IMR-90 (cell line): ENCODE data around the gene PGF. TPM values are rescaled to one million over a fixed set of nuclear protein-coding genes. Genes with fewer than 3 reads are reported as not detected.

Experiments
- ATAC-seq: fragments of 200-7000 bp; cut with Tn5 transposase; 2 replicates; pipeline ENCODE4 v1.9.1; 2020; ENCODE audit warnings: low read depth, mild to moderate bottlenecking, moderate library complexity
- Bru-seq: library from RNA; stranded (reverse); fragments of 400-500 nt; gene quantifications from one replicate; lab custom pipeline; 2021; lab: Mats Ljungman, UMichigan
- BruChase-seq, 2 experiments: library from RNA; stranded (reverse); fragments of 400-500 nt; gene quantifications; one replicate each; lab custom pipeline; 2021; lab: Mats Ljungman, UMichigan
- BruUV-seq: library from RNA; stranded (reverse); fragments of 400-500 nt; replicated peaks from 2 replicates; lab custom pipeline; 2021; lab: Mats Ljungman, UMichigan
- CTCF ChIA-PET: fragments of 300-600 bp; formaldehyde crosslinking; extraction: SDS; loops from one replicate; lab custom pipeline; 2021; ENCODE audit warnings: antibody characterized with exemption; lab: Yijun Ruan, JAX
- POLR2A ChIA-PET: fragments of 300-600 bp; sonication (Branson Sonifier 250); formaldehyde crosslinking; loops from one replicate; lab custom pipeline; 2022; ENCODE audit warnings: antibody characterized with exemption; ENCODE audit not compliant: unreplicated experiment; lab: Charles Lee
- DNase-seq: peaks from one replicate; pipeline ENCODE4 v3.0.0; 2013
- H2AFZ ChIP-seq: replicated peaks from 2 replicates; pipeline ENCODE3; 2013; ENCODE audit warnings: low read length, mild to moderate bottlenecking; ENCODE audit not compliant: poor library complexity
- H2AK5ac ChIP-seq: 2 replicates; pipeline ENCODE4 v1.6.1; 2013; ENCODE audit warnings: low read depth, low read length, inconsistent platforms
- H2AK9ac ChIP-seq: replicated peaks from 2 replicates; pipeline ENCODE3; 2013; ENCODE audit warnings: mild to moderate bottlenecking, low read depth, low read length, moderate library complexity; ENCODE audit not compliant: poor library complexity
- H2BK120ac ChIP-seq: 2 replicates; pipeline ENCODE4 v1.6.1; 2013; ENCODE audit warnings: low read depth, low read length, inconsistent platforms
- H2BK15ac ChIP-seq: 3 replicates; pipeline ENCODE4 v1.6.1; 2013; ENCODE audit warnings: low read depth, low read length, inconsistent platforms
- H2BK20ac ChIP-seq: 2 replicates; pipeline ENCODE4 v1.6.1; 2013; ENCODE audit warnings: low read depth, mild to moderate bottlenecking, inconsistent platforms, low read length, moderate library complexity
- H2BK5ac ChIP-seq: 2 replicates; pipeline ENCODE4 v1.6.1; 2013; ENCODE audit warnings: mild to moderate bottlenecking, low read depth, low read length, inconsistent platforms; ENCODE audit not compliant: poor library complexity, severe bottlenecking
- H3K14ac ChIP-seq: replicated peaks from 2 replicates; pipeline ENCODE4 v1.6.1; 2013; ENCODE audit warnings: low read depth, low read length, inconsistent platforms
- H3K18ac ChIP-seq: 2 replicates; pipeline ENCODE4 v1.6.1; 2013; ENCODE audit warnings: low read depth, low read length, control low read depth
- H3K23ac ChIP-seq: 2 replicates; pipeline ENCODE4 v1.6.1; 2013; ENCODE audit warnings: low read depth, low read length, inconsistent platforms
- H3K27ac ChIP-seq: 2 replicates; pipeline ENCODE4 v1.5.1; 2013; ENCODE audit warnings: mild to moderate bottlenecking, control low read depth, low read length; ENCODE audit not compliant: insufficient read depth
- H3K27me3 ChIP-seq: 2 replicates; pipeline ENCODE4 v1.6.1; 2013; ENCODE audit warnings: low read length; ENCODE audit not compliant: control insufficient read depth, insufficient read depth
- H3K36me3 ChIP-seq: 2 replicates; pipeline ENCODE4 v1.6.1; 2013; ENCODE audit warnings: low read length, mixed read lengths; ENCODE audit not compliant: control insufficient read depth, insufficient read depth
- H3K4ac ChIP-seq: 2 replicates; pipeline ENCODE4 v1.6.1; 2013; ENCODE audit warnings: low read depth, low read length, inconsistent platforms
- H3K4me1 ChIP-seq: 2 replicates; pipeline ENCODE4 v1.6.1; 2013; ENCODE audit warnings: low read length, mixed read lengths; ENCODE audit not compliant: control insufficient read depth, insufficient read depth
- H3K4me2 ChIP-seq: 2 replicates; pipeline ENCODE4 v1.6.1; 2013; ENCODE audit warnings: low read depth, mild to moderate bottlenecking, control low read depth, low read length, moderate library complexity
- H3K4me3 ChIP-seq: 2 replicates; pipeline ENCODE4 v1.5.1; 2013; ENCODE audit warnings: low read depth, mild to moderate bottlenecking, control low read depth, low read length, moderate library complexity; ENCODE audit not compliant: insufficient read depth
- H3K56ac ChIP-seq: 2 replicates; pipeline ENCODE4 v1.6.1; 2013; ENCODE audit warnings: low read length, inconsistent platforms; ENCODE audit not compliant: insufficient read depth; ENCODE audit errors: extremely low read depth
- H3K79me1 ChIP-seq, 2 experiments: 2 replicates each; pipeline ENCODE4 v1.6.1; 2013; ENCODE audit warnings: low read length in 2 of 2, inconsistent platforms in 1 of 2, low read depth in 1 of 2
- H3K9ac ChIP-seq: 2 replicates; pipeline ENCODE4 v1.6.1; 2013; ENCODE audit warnings: low read depth, low read length, control low read depth
- H3K9me1 ChIP-seq: 2 replicates; pipeline ENCODE4 v1.6.1; 2013; ENCODE audit warnings: low read length, inconsistent platforms; ENCODE audit not compliant: insufficient read depth
- H3K9me3 ChIP-seq: 2 replicates; pipeline ENCODE4 v1.6.1; 2013; ENCODE audit warnings: low read length; ENCODE audit not compliant: control insufficient read depth, insufficient read depth
- H4K20me1 ChIP-seq: 2 replicates; pipeline ENCODE4 v1.6.1; 2013; ENCODE audit warnings: low read length, inconsistent platforms; ENCODE audit not compliant: insufficient read depth
- H4K5ac ChIP-seq: 2 replicates; pipeline ENCODE4 v1.6.1; 2013; ENCODE audit warnings: mild to moderate bottlenecking, low read depth, low read length, control low read depth
- H4K8ac ChIP-seq, 2 experiments: 2 replicates each; pipeline ENCODE4 v1.6.1; 2013; ENCODE audit warnings: low read depth in 2 of 2, low read length in 2 of 2, control low read depth in 1 of 2, inconsistent platforms in 1 of 2
- H4K91ac ChIP-seq: 2 replicates; pipeline ENCODE4 v1.6.1; 2013; ENCODE audit warnings: low read depth, low read length, inconsistent platforms; ENCODE audit not compliant: insufficient read depth
- BHLHE40 ChIP-seq: fragments of 150-350 bp; IDR thresholded peaks from 2 replicates; pipeline ENCODE4 v1.6.1; 2016; ENCODE audit warnings: mild to moderate bottlenecking, low read depth, low read length
- CHD1 ChIP-seq: IDR thresholded peaks from 2 replicates; pipeline ENCODE4 v1.6.1; 2012; ENCODE audit warnings: low read depth, low read length, improper control_type of control experiment
- ELK1 ChIP-seq: fragments of 150-350 bp; IDR thresholded peaks from 2 replicates; pipeline ENCODE4 v1.6.1; 2016; ENCODE audit warnings: low read depth, mild to moderate bottlenecking, low read length, moderate library complexity, borderline replicate concordance
- MXI1 ChIP-seq: IDR thresholded peaks from 2 replicates; pipeline ENCODE4 v1.6.1; 2012; ENCODE audit warnings: low read depth, mild to moderate bottlenecking, low read length, moderate library complexity, borderline replicate concordance
- NFE2L2 ChIP-seq: fragments of 150-350 bp; IDR thresholded peaks from 2 replicates; pipeline ENCODE4 v1.6.1; 2016; ENCODE audit warnings: low read depth, mild to moderate bottlenecking, low read length
- RAD21 ChIP-seq: IDR thresholded peaks from 2 replicates; pipeline ENCODE4 v1.6.1; 2012; ENCODE audit warnings: low read length, improper control_type of control experiment
- RCOR1 ChIP-seq: IDR thresholded peaks from 2 replicates; pipeline ENCODE4 v1.6.1; 2012; ENCODE audit warnings: mild to moderate bottlenecking, low read length, improper control_type of control experiment; ENCODE audit not compliant: insufficient replicate concordance
- RFX5 ChIP-seq: IDR thresholded peaks from 2 replicates; pipeline ENCODE4 v1.8.0; 2012; ENCODE audit warnings: low read depth, mild to moderate bottlenecking, low read length, moderate library complexity
- SMC3 ChIP-seq: fragments of 150-350 bp; IDR thresholded peaks from 2 replicates; pipeline ENCODE4 v1.6.1; 2016; ENCODE audit warnings: low read depth, mild to moderate bottlenecking, antibody characterized with exemption, low read length, moderate library complexity
- USF2 ChIP-seq: fragments of 150-350 bp; IDR thresholded peaks from 2 replicates; pipeline ENCODE4 v1.6.1; 2017; ENCODE audit warnings: mild to moderate bottlenecking, antibody characterized with exemption, low read length, low read depth
- WGBS, 2 experiments: methylation state at CpG; one replicate each; pipeline versions ENCODE4 v1.1.5 to v1.1.7; 2013; ENCODE audit warnings: missing lambda C conversion rate in 2 of 2; ENCODE audit not compliant: insufficient read length in 1 of 2; ENCODE audit errors: extremely low coverage in 2 of 2; 5-methylcytosine and 5-hydroxymethylcytosine counted together
- dilution Hi-C: fragments of 300-500 bp; cut with HindIII; formaldehyde crosslinking; loops from one replicate; pipeline ENCODE4 v1.14.3; 2018; ENCODE audit warnings: low sequenced_read_pairs; ENCODE audit not compliant: unreplicated experiment
- in situ Hi-C: fragments of 300-500 bp; cut with MboI; formaldehyde crosslinking; loops from 3 replicates; pipeline ENCODE4 v1.14.3; 2019; ENCODE audit warnings: low sequenced_read_pairs, inconsistent platforms, mixed read lengths
- intact Hi-C: fragments of 100-400 bp; cut with micrococcal nuclease; formaldehyde crosslinking; loops from 2 replicates; pipeline ENCODE4 v1.10.0; 2022
- long read RNA-seq: library from polyadenylated mRNA; unstranded; transcript quantifications from one replicate; pipeline ENCODE4 v2.0.0, GENCODE V29; 2021; ENCODE audit not compliant: unreplicated experiment
- polyA plus RNA-seq, 3 experiments: library from polyadenylated mRNA; depleted of rRNA; stranded (reverse); fragments of >200 nt; gene quantifications; 2 replicates each; pipeline ENCODE4 v1.2.3, GENCODE V29; 2012; ENCODE audit warnings: low replicate concordance in 1 of 3
- total RNA-seq: library from RNA; depleted of rRNA; stranded (reverse); fragments of >200 nt; gene quantifications from 2 replicates; pipeline ENCODE4 v1.2.3, GENCODE V29; 2012; rRNA removed
- TF ChIP-seq, protein P1 (sequence below): conservative IDR thresholded peaks from 2 replicates; pipeline ENCODE4 v1.5.1; 2012; ENCODE audit warnings: mild to moderate bottlenecking, low read depth, low read length, improper control_type of control experiment

PGF gene
- total RNA-seq (0.28 and 0.36 TPM in 2 replicates), polyA plus RNA-seq (2012; rRNA removed) (0.39 and 0.42 TPM in 2 replicates), Bru-seq, nascent RNA (percentile 21 among the genes with signal in this experiment), BruChase-seq, experiment 1, labeled RNA remaining after a 6-hour chase (percentile 13 among the genes with signal in this experiment), BruChase-seq, experiment 2, labeled RNA remaining after a 2-hour chase (percentile 17 among the genes with signal in this experiment)
- 0.21 and 1.0 TPM in 2 replicates for polyA plus RNA-seq (2012; cell fraction: cytosol; rRNA removed)
- 0.28 and 0.52 TPM in 2 replicates for polyA plus RNA-seq (2012; cell fraction: nucleus; rRNA removed; ENCODE audit: low replicate concordance)
- long read RNA-seq, partial matches to known transcripts = 0 of 1 reads
- long read RNA-seq, other reads (novel, unspliced or antisense) = 0 of 1 reads

DNA sequence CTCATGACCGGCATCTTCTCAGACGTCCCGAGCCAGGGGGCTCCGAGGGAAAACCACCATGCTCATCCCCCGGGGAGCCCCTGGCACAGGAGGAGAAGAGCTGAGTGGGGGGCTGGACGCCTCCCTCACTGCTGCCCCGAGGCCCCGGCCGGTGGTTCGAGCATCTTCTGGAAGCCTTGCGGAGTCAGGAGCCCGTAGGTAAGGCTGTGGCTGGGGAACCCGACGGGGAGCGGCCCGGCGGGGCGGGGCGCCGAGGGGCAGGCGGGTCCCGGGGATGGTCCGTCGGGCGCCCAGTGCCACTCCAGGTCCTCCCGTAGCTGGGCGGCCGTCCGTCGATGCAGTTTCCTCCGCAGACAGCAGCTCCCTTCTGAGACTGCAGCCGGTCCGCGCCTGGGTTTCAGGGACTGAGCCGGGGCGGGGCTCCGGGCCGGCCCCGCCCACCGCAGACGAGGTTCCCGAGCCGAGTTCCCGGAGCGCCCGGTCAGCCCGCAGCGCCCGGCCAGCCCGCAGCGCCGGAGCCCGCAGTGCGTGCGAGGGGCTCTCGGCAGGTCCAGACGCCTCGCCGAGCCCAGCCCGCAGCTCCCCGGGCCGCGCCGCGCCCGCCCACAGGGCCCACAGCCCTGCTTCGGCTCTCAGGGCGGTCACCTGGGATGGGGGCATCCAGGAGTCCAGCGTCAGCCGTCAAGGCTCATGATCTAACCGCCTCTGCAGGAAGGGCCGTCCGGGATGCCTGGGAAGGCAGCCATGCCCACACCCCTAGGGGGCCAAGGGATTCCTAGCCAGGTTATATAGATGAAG is at the start of gene PGF:
Gene PGF (minus strand): TSS at position 369 of the 798 bp plus-strand sequence. CDS start 355 bp downstream, at position 14.
- no peak within 1 kb of the TSS; the same call in 1 of the 2 replicates for H3K23ac ChIP-seq
- H2BK20ac ChIP-seq = no peak within 1 kb of the TSS
- in situ Hi-C loops = no loop called here
- CTCF ChIA-PET = interaction anchor here (1.0 kb wide), 1 partner anchor 133 kb away, joined by 3 read pairs; no protein-coding TSS in a partner anchor
- H4K91ac ChIP-seq = no peak within 1 kb of the TSS
- 0 out of 2 replicates have a peak, but pooled peaks cover 4% of the 10 kb centered on the region for H3K9me1 ChIP-seq
- H3K18ac ChIP-seq = no peak within 1 kb of the TSS
- H2BK5ac ChIP-seq = no peak within 1 kb of the TSS
- no peak within 1 kb of the TSS for H3K14ac ChIP-seq
- no peaks in the 10 kb centered on the region for H4K20me1 ChIP-seq
- no peak within 1 kb of the TSS for H4K5ac ChIP-seq
- H2BK15ac ChIP-seq = no peak within 1 kb of the TSS
- DNase-seq = no peak
- no peaks in the 10 kb centered on the region for H3K9me3 ChIP-seq
- H3K79me1 ChIP-seq = no peaks in the 10 kb centered on the region
- H2BK120ac ChIP-seq = no peak within 1 kb of the TSS
- H3K56ac ChIP-seq = no peak within 1 kb of the TSS
- H2AK5ac ChIP-seq = 0 out of 2 replicates have a peak within 1 kb of the TSS, but pooled peaks have one; percentile 24
- ATAC-seq = peak; percentile 88
- no peaks in the 10 kb centered on the region for H3K36me3 ChIP-seq
- H3K4ac ChIP-seq = no peak within 1 kb of the TSS; the same call in 1 of the 2 replicates
- peaks cover 17% of the 10 kb centered on the region for H3K27me3 ChIP-seq
- peaks cover 13% of the 10 kb centered on the region; the same call in 1 of the 2 replicates for H3K4me1 ChIP-seq
- no peak within 1 kb of the TSS for H3K27ac ChIP-seq
- WGBS, 2 experiments = 6% methylated on average over 44 of the region's 73 CpGs; no CpG with 5 or more reads in 1 of the 2 experiments
- no peak within 1 kb of the TSS; a peak in 1 of 4 replicates for H4K8ac ChIP-seq
- BruUV-seq = no TSS peak
- intact Hi-C loops = no loop called here
- dilution Hi-C loops = no loop called here
- POLR2A ChIA-PET = no interaction called here
- no peak within 1 kb of the TSS for H3K9ac ChIP-seq
- H3K4me3 ChIP-seq = peak within 1 kb of the TSS; percentile 35
- peak within 1 kb of the TSS; percentile 21 for H3K4me2 ChIP-seq
- peak within 1 kb of the TSS; percentile 87 for H2AFZ ChIP-seq
- no peak within 1 kb of the TSS for H2AK9ac ChIP-seq
- TF ChIP-seq CHD1 = no peak
- TF ChIP-seq RCOR1 = no peak
- TF ChIP-seq, protein P1, sequence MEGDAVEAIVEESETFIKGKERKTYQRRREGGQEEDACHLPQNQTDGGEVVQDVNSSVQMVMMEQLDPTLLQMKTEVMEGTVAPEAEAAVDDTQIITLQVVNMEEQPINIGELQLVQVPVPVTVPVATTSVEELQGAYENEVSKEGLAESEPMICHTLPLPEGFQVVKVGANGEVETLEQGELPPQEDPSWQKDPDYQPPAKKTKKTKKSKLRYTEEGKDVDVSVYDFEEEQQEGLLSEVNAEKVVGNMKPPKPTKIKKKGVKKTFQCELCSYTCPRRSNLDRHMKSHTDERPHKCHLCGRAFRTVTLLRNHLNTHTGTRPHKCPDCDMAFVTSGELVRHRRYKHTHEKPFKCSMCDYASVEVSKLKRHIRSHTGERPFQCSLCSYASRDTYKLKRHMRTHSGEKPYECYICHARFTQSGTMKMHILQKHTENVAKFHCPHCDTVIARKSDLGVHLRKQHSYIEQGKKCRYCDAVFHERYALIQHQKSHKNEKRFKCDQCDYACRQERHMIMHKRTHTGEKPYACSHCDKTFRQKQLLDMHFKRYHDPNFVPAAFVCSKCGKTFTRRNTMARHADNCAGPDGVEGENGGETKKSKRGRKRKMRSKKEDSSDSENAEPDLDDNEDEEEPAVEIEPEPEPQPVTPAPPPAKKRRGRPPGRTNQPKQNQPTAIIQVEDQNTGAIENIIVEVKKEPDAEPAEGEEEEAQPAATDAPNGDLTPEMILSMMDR = no peak
- TF ChIP-seq NFE2L2 = no peak
- TF ChIP-seq ELK1 = no peak
- no peak for TF ChIP-seq MXI1
- TF ChIP-seq RAD21 = no peak
- TF ChIP-seq RFX5 = no peak
- no peak for TF ChIP-seq USF2
- TF ChIP-seq BHLHE40 = no peak
- no peak for TF ChIP-seq SMC3
